ENCODE results near the gene KCNAB2.

GRCh38 chr1:6103854-6104530 is 58.3 kb downstream of the KCNAB2 start:
- TF ChIP-seq CTCF (IDR thresholded peaks at IDR 0.05; ENCODE audit: low read depth, low read length, missing input control), result no peak
- TF ChIP-seq, protein P1, sequence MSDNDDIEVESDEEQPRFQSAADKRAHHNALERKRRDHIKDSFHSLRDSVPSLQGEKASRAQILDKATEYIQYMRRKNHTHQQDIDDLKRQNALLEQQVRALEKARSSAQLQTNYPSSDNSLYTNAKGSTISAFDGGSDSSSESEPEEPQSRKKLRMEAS (IDR thresholded peaks at IDR 0.05), result no peak
- TF ChIP-seq SP1 (IDR thresholded peaks at IDR 0.05), result no peak
- no peak for TF ChIP-seq GABPA (IDR thresholded peaks at IDR 0.05 in 1 of 2, conservative IDR thresholded peaks at IDR 0.05 in 1 of 2)
- no peak for TF ChIP-seq EGR1 (IDR thresholded peaks at IDR 0.05; ENCODE audit: low read depth in 2 of 2)
- TF ChIP-seq YY1 (IDR thresholded peaks at IDR 0.05), result no peak
- no peak for TF ChIP-seq RAD21 (IDR thresholded peaks at IDR 0.05)
- TF ChIP-seq TAF1 (conservative IDR thresholded peaks at IDR 0.05), result no peak
- TF ChIP-seq FOXA1 (IDR thresholded peaks at IDR 0.05), result no peak

All from liver (tissue), 3 donors.